Astrocyte (in vitro differentiated cells and primary cell): ENCODE data around the gene RFLNA. TPM values are rescaled to one million over a fixed set of nuclear protein-coding genes. Genes with fewer than 3 reads are reported as not detected.

Source experiments
- DNase-seq: peaks from one replicate; pipeline ENCODE4 v3.0.0-alpha.2; 2010; ENCODE audit warnings: low read depth
- FAIRE-seq: peaks from 2 replicates; lab custom pipeline; 2011; peaks lifted over from hg19 to GRCh38; lab: Jason Lieb, UNC
- H2AFZ ChIP-seq: 2 replicates; pipeline ENCODE4 v1.6.0; 2012; ENCODE audit warnings: low read depth, low read length, inconsistent platforms
- H3K27ac ChIP-seq: 2 replicates; pipeline ENCODE4 v1.5.1; 2011; ENCODE audit warnings: low read depth, low read length, inconsistent platforms
- H3K27me3 ChIP-seq: 2 replicates; pipeline ENCODE4 v1.6.0; 2011; ENCODE audit warnings: low read length, inconsistent platforms; ENCODE audit not compliant: insufficient read depth
- H3K36me3 ChIP-seq: 2 replicates; pipeline ENCODE4 v1.5.1; 2011; ENCODE audit warnings: low read length, inconsistent platforms; ENCODE audit not compliant: insufficient read depth
- H3K4me1 ChIP-seq: 2 replicates; pipeline ENCODE4 v1.5.1; 2011; ENCODE audit warnings: low read length, inconsistent platforms; ENCODE audit not compliant: insufficient read depth
- H3K4me2 ChIP-seq: 2 replicates; pipeline ENCODE4 v1.6.0; 2012; ENCODE audit warnings: low read length, inconsistent platforms
- H3K4me3 ChIP-seq: 2 replicates; pipeline ENCODE4 v1.5.1; 2011; ENCODE audit warnings: low read depth, mild to moderate bottlenecking, low read length, inconsistent platforms; ENCODE audit not compliant: insufficient read depth
- H3K79me2 ChIP-seq: 2 replicates; pipeline ENCODE4 v1.6.0; 2012; ENCODE audit warnings: mild to moderate bottlenecking, low read length, inconsistent platforms; ENCODE audit not compliant: insufficient read depth
- H3K9ac ChIP-seq: 2 replicates; pipeline ENCODE4 v1.6.0; 2012; ENCODE audit warnings: mild to moderate bottlenecking, low read length, inconsistent platforms
- H3K9me3 ChIP-seq: 2 replicates; pipeline ENCODE4 v1.5.1; 2012; ENCODE audit warnings: low read depth, mild to moderate bottlenecking, low read length, inconsistent platforms; ENCODE audit not compliant: insufficient read depth
- H4K20me1 ChIP-seq: 2 replicates; pipeline ENCODE4 v1.6.0; 2012; ENCODE audit warnings: low read length, inconsistent platforms; ENCODE audit not compliant: insufficient read depth
- H3K27ac Mint-ChIP-seq: one replicate; pipeline ENCODE4 v1.8.0; 2021; ENCODE audit warnings: mild to moderate bottlenecking, mixed read lengths; ENCODE audit not compliant: unreplicated experiment
- H3K27me3 Mint-ChIP-seq: one replicate; pipeline ENCODE4 v1.8.0; 2021; ENCODE audit warnings: low read depth, mixed read lengths; ENCODE audit not compliant: unreplicated experiment
- H3K36me3 Mint-ChIP-seq: one replicate; pipeline ENCODE4 v1.8.0; 2021; ENCODE audit warnings: low read depth, mixed read lengths; ENCODE audit not compliant: unreplicated experiment
- H3K4me1 Mint-ChIP-seq: one replicate; pipeline ENCODE4 v1.8.0; 2021; ENCODE audit warnings: low read depth, mixed read lengths; ENCODE audit not compliant: unreplicated experiment
- H3K4me3 Mint-ChIP-seq: one replicate; pipeline ENCODE4 v1.8.0; 2021; ENCODE audit warnings: mild to moderate bottlenecking, moderate library complexity, mixed read lengths; ENCODE audit not compliant: unreplicated experiment
- H3K9me3 Mint-ChIP-seq: one replicate; pipeline ENCODE4 v1.8.0; 2021; ENCODE audit warnings: mild to moderate bottlenecking, mixed read lengths; ENCODE audit not compliant: unreplicated experiment
- CTCF ChIP-seq: IDR thresholded peaks from 2 replicates; pipeline ENCODE4 v1.5.1; 2011; ENCODE audit warnings: low read depth, mild to moderate bottlenecking, inconsistent platforms, low read length, moderate library complexity; ENCODE audit not compliant: insufficient read depth
- EZH2 ChIP-seq: IDR thresholded peaks from 2 replicates; pipeline ENCODE4 v1.6.1; 2012; ENCODE audit warnings: mild to moderate bottlenecking, low read length, inconsistent platforms; ENCODE audit not compliant: insufficient read depth
- total RNA-seq: library from RNA; stranded (reverse); gene quantifications from 2 replicates; pipeline ENCODE4 v1.2.1, GENCODE V29; 2021

The RFLNA gene
- total RNA-seq, 1 donor from 2014 or later: 1.8 TPM

- no peak for FAIRE-seq
- no peak overlapping the region for H3K4me3 Mint-ChIP-seq
- H3K36me3 Mint-ChIP-seq: no peaks in the 10 kb centered on the region
- Histone ChIP-seq H3K9ac (no peak overlapping the region), H4K20me1 (no peaks in the 10 kb centered on the region), H3K9me3 (peaks cover 3% of the 10 kb centered on the region), H3K27ac (no peak overlapping the region), H3K4me2 (no peak overlapping the region), H2AFZ (no peak overlapping the region), H3K4me1 (no peaks in the 10 kb centered on the region), H3K36me3 (no peaks in the 10 kb centered on the region), H3K79me2 (no peaks in the 10 kb centered on the region), H3K27me3 (peaks cover 15% of the 10 kb centered on the region), H3K4me3 (no peak overlapping the region)
- no peak for DNase-seq
- peaks cover 5% of the 10 kb centered on the region for H3K9me3 Mint-ChIP-seq
- TF ChIP-seq EZH2 (no peak), CTCF (no peak)
- peaks cover 29% of the 10 kb centered on the region for H3K27me3 Mint-ChIP-seq
- no peaks in the 10 kb centered on the region for H3K4me1 Mint-ChIP-seq
- H3K27ac Mint-ChIP-seq: no peak overlapping the region
Observed at GRCh38 chr12:124264089-124264795, 30.7 kb upstream of the RFLNA start.

- H4K20me1 ChIP-seq: no peaks in the 10 kb centered on the region
- H3K4me3 ChIP-seq: no peak overlapping the region
- peaks cover 7% of the 10 kb centered on the region for H3K9me3 Mint-ChIP-seq
- H3K27ac ChIP-seq: no peak overlapping the region
- H3K4me2 ChIP-seq: no peak overlapping the region
- H3K27me3 ChIP-seq: peaks cover 11% of the 10 kb centered on the region
- TF ChIP-seq CTCF (no peak), EZH2 (no peak)
- no peak overlapping the region for H3K4me3 Mint-ChIP-seq
- H2AFZ ChIP-seq: no peak overlapping the region
- H3K36me3 Mint-ChIP-seq: no peaks in the 10 kb centered on the region
- H3K4me1 ChIP-seq: no peaks in the 10 kb centered on the region
- peaks cover 3% of the 10 kb centered on the region for H3K9me3 ChIP-seq
- H3K36me3 ChIP-seq: no peaks in the 10 kb centered on the region
- no peaks in the 10 kb centered on the region for H3K79me2 ChIP-seq
- H3K9ac ChIP-seq: no peak overlapping the region
- no peak overlapping the region for H3K27ac Mint-ChIP-seq
- DNase-seq: no peak
- H3K4me1 Mint-ChIP-seq: no peaks in the 10 kb centered on the region
- peaks cover 25% of the 10 kb centered on the region for H3K27me3 Mint-ChIP-seq
- FAIRE-seq: no peak
Observed at GRCh38 chr12:124264879-124265278, 30.0 kb upstream of the RFLNA start.

GRCh38 chr12:124267205-124267778 lies 27.6 kb upstream of the RFLNA start:
- Mint-ChIP-seq H3K4me1 (no peaks in the 10 kb centered on the region), H3K27me3 (peaks cover 23% of the 10 kb centered on the region), H3K9me3 (peaks cover 11% of the 10 kb centered on the region), H3K27ac (no peak overlapping the region), H3K4me3 (no peak overlapping the region), H3K36me3 (peaks cover 3% of the 10 kb centered on the region)
- Histone ChIP-seq H3K27me3 (peaks cover 9% of the 10 kb centered on the region), H3K79me2 (no peaks in the 10 kb centered on the region), H3K4me3 (no peak overlapping the region), H3K27ac (no peak overlapping the region), H3K4me2 (no peak overlapping the region), H2AFZ (no peak overlapping the region), H3K9ac (no peak overlapping the region), H3K36me3 (no peaks in the 10 kb centered on the region), H3K4me1 (no peaks in the 10 kb centered on the region), H3K9me3 (no peaks in the 10 kb centered on the region), H4K20me1 (no peaks in the 10 kb centered on the region)
- TF ChIP-seq EZH2 (no peak), CTCF (no peak)
- no peak for DNase-seq
- no peak for FAIRE-seq
